Measurements from ENCODE around the gene POU4F1. TPM values are rescaled to one million over a fixed set of nuclear protein-coding genes. Genes with fewer than 3 reads are reported as not detected.

Gene POU4F1
- total and polyA plus RNA-seq, 2 of the 13 experiments (the other 11 are each of a cell fraction or from before 2014, with no cell fraction given), result 1.0 to 1.1 TPM

DNA sequence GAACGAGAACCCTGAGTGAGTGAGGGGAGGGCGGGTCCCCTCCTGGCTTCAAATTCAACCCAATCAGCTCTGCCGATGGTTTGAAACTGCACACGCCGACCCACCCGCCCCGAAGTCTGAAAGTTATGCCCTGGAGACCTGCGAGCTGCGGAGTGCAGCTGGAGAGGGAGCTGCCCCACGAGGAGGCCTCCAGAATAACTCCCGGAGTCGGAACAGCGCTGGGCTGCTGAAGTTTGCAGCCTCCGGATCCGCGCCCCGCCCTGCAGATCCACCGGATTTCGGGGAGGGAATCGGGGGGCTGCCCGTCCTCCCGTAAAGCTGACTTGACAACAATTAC is 7.0 kb downstream of the POU4F1 start (continued):
- TF ChIP-seq RXRA (CRISPR knock-in tag; IDR thresholded peaks at IDR 0.05), result 0 out of 2 replicates have a peak, but pooled peaks have one; percentile 10
- no peak for TF ChIP-seq SNAPC2 (CRISPR knock-in tag; IDR thresholded peaks at IDR 0.05)
- no peak for TF ChIP-seq ZNF569 (CRISPR knock-in tag; IDR thresholded peaks at IDR 0.05; ENCODE audit: borderline replicate concordance)
- TF ChIP-seq POLR2G (IDR thresholded peaks at IDR 0.05; ENCODE audit: low read depth, low read length), result no peak
- no peak for TF ChIP-seq ZNF775 (CRISPR knock-in tag; IDR thresholded peaks at IDR 0.05; ENCODE audit: borderline replicate concordance)
- no peak for TF ChIP-seq ZNF614 (CRISPR knock-in tag; IDR thresholded peaks at IDR 0.05; ENCODE audit: borderline replicate concordance)
- TF ChIP-seq EZH2 (conservative IDR thresholded peaks at IDR 0.05; ENCODE audit: low read depth, low read length), result no peak

DNA sequence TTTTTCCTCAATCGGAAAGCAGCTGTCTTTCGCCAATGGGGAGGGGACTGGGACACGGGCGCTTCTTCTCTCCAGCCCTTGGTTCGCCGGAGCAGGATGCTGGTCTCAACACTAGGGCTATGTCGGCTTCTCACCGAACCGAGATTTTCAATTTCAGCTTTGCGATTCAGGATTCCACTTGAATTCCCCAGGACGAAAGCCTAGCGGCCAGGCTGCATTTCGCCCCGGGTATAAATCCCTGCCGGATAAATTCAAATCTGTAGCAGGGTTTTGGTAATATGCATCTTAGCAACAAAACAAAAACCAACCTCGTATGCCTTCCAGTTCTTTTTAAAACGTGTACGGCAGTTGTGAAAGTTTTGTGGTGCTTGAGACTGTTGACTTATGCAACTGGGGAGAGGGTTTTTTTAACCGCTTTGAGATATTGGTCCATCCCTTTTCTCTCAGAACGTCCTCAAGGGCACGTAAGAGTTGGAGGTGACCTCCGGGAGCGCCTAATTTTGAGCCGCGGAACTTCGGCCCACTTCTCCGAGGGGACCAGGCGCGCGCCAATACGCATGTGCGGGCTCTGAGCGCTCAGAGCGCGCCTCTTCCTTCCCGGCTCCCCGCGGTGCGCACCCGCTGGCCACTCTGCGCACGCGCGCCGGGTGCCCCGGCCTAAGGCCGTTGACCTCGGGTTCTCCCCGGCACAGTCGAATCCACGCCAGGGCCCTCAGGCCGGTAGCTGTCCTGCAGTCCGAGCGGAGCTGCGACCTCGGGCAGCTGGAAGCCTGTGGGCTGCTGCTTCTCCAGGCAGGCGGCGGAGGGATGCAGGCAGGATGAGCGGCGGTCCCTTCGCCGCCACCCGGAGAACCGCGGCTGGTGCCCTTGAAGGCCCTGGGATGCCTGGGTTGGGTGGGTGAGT is 7.6 kb downstream of the POU4F1 start:
- ChIA-PET POLR2A (no interaction called here), CTCF (ENCODE audit: low intra/inter-chr PET ratio, low total read pairs) (no interaction called here)
- no peak overlapping the region for H2AFZ ChIP-seq (ENCODE audit: low read length)
- no peaks in the 10 kb centered on the region for H4K20me1 ChIP-seq (ENCODE audit: insufficient read depth, low read length)
- FAIRE-seq (no peak), DNase-seq (ENCODE audit: low spot score) (peak; percentile 12), ATAC-seq (peak; percentile 91)
- intact Hi-C loops (cut with micrococcal nuclease; ENCODE audit: unreplicated experiment) (no loop called here), in situ Hi-C loops (cut with HindIII; ENCODE audit: extremely low pct_ligation_motif_present, low pct_unique_long_range_greater_than_20kb) (no loop called here)
- BruUV-seq (replicated peaks), result no TSS peak
- 67% methylated on average over 40 of the region's 65 CpGs for WGBS (ENCODE audit: low lambda C conversion rate)
- H3K9me3 ChIP-seq (ENCODE audit: low read length), result no peaks in the 10 kb centered on the region
- peaks cover 6% of the 10 kb centered on the region; the same call in 1 of the 2 replicates for H3K4me1 ChIP-seq (ENCODE audit: insufficient read depth, low read length)
- no peak overlapping the region for H3K9ac ChIP-seq (ENCODE audit: insufficient read depth, low read depth, low read length)
- H3K27me3 ChIP-seq (ENCODE audit: control insufficient read depth in 1 of 2, insufficient read depth in 2 of 2, low read length in 2 of 2), result peaks cover 0 to 41% of the 10 kb centered on the region in 2 experiments; a peak in 2 of 5 replicates
- peak overlapping the region; percentile 63 for H3K4me2 ChIP-seq (ENCODE audit: low read depth, low read length)
- H3K79me2 ChIP-seq (ENCODE audit: insufficient read depth, low read length), result no peaks in the 10 kb centered on the region
- no peaks in the 10 kb centered on the region for H3K36me3 ChIP-seq (replicated peaks in 1 of 2; ENCODE audit: control insufficient read depth in 1 of 2, insufficient read depth in 2 of 2, low read length in 2 of 2)
- H3K4me3 ChIP-seq (replicated peaks in 1 of 3; ENCODE audit: insufficient read depth in 1 of 3, low read depth in 2 of 3, low read length in 3 of 3), result peak overlapping the region; percentile 26 to 42 (median 36); a peak in 5 of 6 replicates
- no peak overlapping the region for H3K27ac ChIP-seq (ENCODE audit: extremely low read length, insufficient read depth, low read length)
- TF ChIP-seq HDAC6 (IDR thresholded peaks at IDR 0.05; ENCODE audit: low read depth, low read length) (no peak), POGZ (CRISPR knock-in tag; IDR thresholded peaks at IDR 0.05) (0 out of 2 replicates have a peak, but pooled peaks have one; percentile 31), NKX3-1 (CRISPR knock-in tag; IDR thresholded peaks at IDR 0.05) (no peak), SALL1 (CRISPR knock-in tag; IDR thresholded peaks at IDR 0.05) (peak; percentile 16; the same call in 1 of the 2 replicates), MATR3 (CRISPR knock-in tag; IDR thresholded peaks at IDR 0.05) (no peak)
- TF ChIP-seq, protein P1, sequence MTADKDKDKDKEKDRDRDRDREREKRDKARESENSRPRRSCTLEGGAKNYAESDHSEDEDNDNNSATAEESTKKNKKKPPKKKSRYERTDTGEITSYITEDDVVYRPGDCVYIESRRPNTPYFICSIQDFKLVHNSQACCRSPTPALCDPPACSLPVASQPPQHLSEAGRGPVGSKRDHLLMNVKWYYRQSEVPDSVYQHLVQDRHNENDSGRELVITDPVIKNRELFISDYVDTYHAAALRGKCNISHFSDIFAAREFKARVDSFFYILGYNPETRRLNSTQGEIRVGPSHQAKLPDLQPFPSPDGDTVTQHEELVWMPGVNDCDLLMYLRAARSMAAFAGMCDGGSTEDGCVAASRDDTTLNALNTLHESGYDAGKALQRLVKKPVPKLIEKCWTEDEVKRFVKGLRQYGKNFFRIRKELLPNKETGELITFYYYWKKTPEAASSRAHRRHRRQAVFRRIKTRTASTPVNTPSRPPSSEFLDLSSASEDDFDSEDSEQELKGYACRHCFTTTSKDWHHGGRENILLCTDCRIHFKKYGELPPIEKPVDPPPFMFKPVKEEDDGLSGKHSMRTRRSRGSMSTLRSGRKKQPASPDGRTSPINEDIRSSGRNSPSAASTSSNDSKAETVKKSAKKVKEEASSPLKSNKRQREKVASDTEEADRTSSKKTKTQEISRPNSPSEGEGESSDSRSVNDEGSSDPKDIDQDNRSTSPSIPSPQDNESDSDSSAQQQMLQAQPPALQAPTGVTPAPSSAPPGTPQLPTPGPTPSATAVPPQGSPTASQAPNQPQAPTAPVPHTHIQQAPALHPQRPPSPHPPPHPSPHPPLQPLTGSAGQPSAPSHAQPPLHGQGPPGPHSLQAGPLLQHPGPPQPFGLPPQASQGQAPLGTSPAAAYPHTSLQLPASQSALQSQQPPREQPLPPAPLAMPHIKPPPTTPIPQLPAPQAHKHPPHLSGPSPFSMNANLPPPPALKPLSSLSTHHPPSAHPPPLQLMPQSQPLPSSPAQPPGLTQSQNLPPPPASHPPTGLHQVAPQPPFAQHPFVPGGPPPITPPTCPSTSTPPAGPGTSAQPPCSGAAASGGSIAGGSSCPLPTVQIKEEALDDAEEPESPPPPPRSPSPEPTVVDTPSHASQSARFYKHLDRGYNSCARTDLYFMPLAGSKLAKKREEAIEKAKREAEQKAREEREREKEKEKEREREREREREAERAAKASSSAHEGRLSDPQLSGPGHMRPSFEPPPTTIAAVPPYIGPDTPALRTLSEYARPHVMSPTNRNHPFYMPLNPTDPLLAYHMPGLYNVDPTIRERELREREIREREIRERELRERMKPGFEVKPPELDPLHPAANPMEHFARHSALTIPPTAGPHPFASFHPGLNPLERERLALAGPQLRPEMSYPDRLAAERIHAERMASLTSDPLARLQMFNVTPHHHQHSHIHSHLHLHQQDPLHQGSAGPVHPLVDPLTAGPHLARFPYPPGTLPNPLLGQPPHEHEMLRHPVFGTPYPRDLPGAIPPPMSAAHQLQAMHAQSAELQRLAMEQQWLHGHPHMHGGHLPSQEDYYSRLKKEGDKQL (CRISPR knock-in tag; IDR thresholded peaks at IDR 0.05; ENCODE audit: low read depth), result no peak
- TF ChIP-seq, protein P2, sequence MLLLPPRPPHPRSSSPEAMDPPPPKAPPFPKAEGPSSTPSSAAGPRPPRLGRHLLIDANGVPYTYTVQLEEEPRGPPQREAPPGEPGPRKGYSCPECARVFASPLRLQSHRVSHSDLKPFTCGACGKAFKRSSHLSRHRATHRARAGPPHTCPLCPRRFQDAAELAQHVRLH (CRISPR knock-in tag; IDR thresholded peaks at IDR 0.05; ENCODE audit: borderline replicate concordance, low read depth), result no peak
- TF ChIP-seq, protein P3, sequence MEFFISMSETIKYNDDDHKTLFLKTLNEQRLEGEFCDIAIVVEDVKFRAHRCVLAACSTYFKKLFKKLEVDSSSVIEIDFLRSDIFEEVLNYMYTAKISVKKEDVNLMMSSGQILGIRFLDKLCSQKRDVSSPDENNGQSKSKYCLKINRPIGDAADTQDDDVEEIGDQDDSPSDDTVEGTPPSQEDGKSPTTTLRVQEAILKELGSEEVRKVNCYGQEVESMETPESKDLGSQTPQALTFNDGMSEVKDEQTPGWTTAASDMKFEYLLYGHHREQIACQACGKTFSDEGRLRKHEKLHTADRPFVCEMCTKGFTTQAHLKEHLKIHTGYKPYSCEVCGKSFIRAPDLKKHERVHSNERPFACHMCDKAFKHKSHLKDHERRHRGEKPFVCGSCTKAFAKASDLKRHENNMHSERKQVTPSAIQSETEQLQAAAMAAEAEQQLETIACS (CRISPR knock-in tag; IDR thresholded peaks at IDR 0.05), result 0 out of 2 replicates have a peak, but pooled peaks have one; percentile 24
